GM19238 (cell line): ENCODE data around the gene FOXP1.

Experiments used
- DNase-seq: peaks from one replicate; pipeline ENCODE4 v3.0.0; 2011; ENCODE audit warnings: low spot score; ENCODE audit not compliant: insufficient read length

FOXP1 gene

GRCh38 chr3:71273453-71273852 is 310.1 kb downstream of the FOXP1 start:
- DNase-seq: no peak

DNA sequence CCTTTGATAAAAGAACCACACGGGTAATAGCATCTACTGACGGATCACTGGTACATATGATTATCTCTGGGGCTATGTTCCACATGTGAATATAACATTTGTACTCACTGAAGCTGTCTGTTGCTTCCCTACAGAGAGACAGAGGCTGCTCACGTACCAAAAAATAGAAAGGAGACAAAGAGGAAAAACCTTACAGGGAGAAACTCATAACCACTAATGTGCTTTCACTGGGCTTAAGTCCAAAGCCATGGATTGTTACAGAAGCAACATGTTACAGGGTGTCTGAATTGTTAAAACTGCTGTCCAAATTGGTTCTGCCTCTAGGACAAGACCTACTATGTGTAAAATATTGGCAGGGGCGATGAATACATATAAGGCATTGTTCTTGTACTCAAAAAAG is 311.9 kb downstream of the FOXP1 start:
- DNase-seq: no peak

GRCh38 chr3:71269906-71270305 is 313.6 kb downstream of the FOXP1 start:
- no peak for DNase-seq

- no peak for DNase-seq
Observed at GRCh38 chr3:71268462-71268999, 315.0 kb downstream of the FOXP1 start.

- DNase-seq: no peak
Observed at GRCh38 chr3:71266875-71267274, 316.7 kb downstream of the FOXP1 start.

DNA sequence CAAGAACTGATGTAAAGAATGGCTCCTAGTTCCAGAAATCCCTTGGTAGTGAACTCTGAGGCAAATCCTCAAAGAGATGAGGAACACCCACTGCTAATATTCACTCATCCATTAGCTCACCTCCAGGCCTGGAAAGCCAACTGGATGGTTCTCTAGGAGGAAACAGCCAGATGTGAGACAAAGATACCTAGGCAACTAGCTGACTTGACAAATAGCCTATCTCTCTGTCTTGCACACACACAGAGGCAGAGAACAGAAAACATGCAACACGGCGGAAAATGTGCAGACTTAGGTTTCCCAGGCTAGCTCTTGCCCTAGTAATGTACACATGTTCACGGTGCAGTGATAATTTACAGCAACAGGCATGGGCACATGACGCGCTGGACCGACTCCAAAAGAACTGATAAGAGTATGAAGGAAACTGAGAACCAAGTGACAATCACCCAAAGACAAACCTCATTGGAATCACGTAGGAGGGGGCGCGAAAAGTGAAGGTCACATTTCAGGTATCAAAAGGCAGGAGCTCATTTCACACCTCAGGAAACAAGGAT is 318.1 kb downstream of the FOXP1 start:
- no peak for DNase-seq

DNA sequence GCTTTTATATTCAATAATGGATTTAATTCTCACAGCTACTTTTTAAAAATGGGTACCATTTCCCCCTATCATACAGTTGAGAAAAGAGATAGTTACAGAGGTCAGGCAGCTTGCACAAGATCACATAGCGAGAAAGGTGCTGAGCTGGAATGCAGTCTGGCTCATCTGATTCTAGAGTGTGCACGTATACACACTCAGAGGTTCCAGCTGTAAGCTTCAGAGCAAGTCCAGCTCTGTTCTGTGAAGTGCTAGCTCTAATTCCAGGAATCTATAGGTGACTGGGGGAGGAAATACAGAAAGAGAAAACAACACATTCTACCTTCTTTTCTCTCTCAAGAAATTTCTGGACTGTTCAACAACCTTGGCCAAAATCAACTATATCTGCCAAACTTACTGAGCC is 318.7 kb downstream of the FOXP1 start:
- no peak for DNase-seq

DNA sequence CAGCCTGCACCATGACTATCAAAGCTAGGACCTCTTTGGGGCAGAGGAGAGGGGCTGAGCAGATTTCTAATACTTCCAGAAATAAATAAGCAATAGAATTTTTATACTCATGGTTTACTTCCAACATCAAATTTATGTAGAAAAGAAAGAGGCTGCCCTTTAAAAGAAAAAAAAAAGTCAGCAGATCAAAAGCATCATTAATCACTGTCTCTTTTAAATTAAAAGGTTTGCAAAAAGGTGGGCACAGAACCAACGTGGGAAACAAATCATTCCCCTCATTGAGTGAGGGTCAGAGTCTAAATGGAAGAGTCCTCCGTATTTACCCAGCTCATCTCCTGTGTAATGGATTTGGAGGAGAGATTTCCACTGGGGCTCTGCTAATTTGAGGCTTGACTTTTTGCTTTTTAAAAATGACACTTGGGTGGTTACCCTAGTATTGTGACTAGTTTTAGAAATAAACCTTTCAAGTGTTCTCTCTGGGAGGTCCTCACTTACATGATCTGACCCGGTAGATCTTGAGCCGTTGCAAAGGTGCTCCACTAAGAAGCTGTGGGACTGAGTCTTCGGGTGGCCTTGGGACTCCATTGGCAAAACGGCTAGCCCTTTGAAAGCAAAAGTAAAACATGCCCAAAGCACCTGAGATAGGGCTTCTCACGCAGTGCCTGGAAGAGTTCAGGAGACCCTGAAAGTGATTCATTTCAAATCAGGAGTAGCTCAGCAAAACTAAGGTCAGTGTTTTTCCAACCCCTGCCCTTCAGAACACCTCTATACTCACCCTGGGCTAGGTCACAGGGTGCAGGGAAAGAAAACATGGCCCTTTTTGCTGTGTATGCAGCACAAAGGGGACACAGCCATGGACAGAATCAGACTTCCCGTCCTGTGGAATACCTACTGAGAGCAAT is 320.9 kb downstream of the FOXP1 start:
- DNase-seq: no peak

DNA sequence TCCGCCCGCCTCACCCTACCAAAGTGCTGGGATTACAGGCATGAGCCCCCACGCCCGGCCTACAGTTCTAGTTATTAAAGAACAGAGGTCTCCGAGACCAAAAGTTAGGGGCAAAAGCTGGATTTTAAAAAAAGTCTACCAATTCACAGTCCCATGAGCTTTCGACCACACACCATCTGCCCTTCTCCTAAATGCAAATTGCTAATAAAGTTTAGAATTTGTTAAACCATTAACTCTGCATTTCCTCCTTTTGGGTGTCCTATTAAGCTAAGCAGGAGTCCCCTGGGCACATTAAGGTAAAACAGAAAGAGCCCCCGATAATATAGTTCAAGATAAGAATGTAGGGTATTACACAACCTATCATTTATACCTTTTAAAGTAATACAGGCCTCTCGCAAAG is 322.7 kb downstream of the FOXP1 start:
- no peak for DNase-seq

- DNase-seq: no peak
Observed at GRCh38 chr3:71258526-71258925, 325.0 kb downstream of the FOXP1 start.

GRCh38 chr3:71258116-71258515 is 325.4 kb downstream of the FOXP1 start:
- no peak for DNase-seq

DNA sequence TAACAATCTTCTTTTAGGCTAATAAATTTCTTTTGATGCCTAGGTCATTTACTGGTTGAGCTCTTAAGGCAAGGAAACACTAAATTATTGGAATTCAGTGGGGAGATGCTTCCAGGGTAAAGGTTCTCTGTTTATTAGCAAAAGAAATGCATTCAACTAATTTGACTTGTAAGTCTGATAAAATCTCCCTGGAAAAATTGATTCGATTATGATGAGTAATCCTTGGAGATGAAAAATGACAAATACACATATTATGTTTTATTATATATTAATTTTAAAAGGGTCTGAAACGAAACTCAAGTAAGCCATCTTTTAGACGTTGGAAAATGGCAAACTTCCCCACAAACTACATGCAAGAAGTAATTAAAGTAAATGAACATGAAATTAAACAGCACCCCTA is 328.0 kb downstream of the FOXP1 start:
- DNase-seq: no peak

DNA sequence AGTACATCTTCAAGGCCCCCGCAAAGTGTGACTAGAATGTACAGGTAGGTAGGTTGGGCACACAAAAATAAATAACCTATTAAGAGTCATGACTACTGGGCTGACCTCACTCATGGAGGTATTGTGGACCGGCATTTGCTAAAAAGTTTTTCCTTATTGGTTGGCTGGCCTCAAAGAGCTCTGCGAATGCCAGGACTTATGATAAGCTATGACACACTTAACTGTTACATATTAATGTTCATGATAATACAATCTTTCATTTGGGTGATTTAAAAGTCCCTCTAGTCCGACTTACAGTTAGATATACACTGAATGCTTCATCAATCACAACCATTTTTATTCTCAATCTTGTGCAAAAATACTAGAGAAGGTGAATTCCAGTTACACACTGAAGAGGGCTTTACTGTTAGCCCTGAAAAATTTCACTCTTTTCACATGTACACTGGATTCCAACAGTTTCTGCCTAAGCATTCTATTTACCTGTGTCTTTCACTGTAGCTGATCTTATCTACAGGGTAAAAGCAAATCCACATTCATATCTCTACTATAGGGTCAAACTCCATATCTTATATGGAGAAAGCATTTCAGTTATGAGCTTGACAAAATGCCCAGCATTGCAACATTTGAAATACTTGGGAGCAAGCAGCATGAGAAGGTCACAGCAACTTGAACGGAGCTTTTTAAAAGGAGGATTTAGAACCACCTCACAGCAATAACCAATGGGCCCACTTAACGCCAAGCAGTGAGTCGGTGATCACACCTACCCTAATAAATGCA is 329.1 kb downstream of the FOXP1 start:
- no peak for DNase-seq

DNA sequence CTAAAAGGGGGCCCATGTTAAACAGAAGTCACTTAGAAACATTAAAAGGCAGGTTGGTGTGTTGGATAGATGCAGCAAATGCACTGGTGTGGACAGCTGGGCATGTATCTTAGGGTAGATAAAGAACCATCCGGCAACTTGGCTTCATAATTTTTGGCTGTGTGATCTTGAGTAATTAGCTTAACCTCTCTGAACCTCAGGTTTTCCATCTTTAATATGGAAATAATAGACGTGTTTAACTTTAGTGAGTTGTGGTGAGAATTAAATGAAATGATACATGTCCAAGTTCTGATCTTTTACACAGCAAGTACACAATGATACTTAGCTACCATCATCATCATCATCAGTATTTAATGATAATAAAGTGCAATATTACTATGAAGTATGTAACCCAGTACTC is 330.4 kb downstream of the FOXP1 start:
- no peak for DNase-seq

- DNase-seq: no peak
Observed at GRCh38 chr3:71252466-71252865, 331.1 kb downstream of the FOXP1 start.

DNA sequence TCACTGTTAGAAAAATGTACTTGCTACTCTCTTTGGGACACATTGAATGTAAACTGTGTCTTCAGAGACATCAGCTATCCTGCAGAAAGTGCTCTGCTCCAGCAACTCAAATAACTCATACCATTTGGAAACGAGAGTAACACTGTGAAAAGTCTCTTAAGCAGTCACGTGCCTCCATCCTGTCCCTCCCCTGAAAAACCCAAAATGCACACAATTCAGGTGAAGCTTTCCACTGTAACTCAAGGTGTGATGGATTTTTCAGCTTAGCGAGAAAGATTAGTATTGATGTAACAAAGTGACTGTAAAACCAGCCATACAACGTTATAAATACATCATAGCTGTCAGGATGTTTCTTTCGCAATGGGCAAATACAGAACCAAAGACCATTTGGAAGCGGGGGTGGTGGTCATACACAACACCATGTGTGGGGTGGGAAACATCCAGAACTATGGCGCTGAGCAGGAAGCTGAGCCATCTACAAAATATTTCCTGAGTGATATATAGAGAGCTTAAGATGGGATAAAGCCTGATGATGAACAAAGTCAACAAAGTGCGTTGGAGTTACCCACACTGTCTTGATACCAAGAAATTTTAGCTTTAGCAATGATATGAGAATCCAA is 332.3 kb downstream of the FOXP1 start:
- no peak for DNase-seq

- DNase-seq: no peak
Observed at GRCh38 chr3:71250026-71250425, 333.5 kb downstream of the FOXP1 start.

- DNase-seq: no peak
Observed at GRCh38 chr3:71247958-71248335, 335.6 kb downstream of the FOXP1 start.

DNA sequence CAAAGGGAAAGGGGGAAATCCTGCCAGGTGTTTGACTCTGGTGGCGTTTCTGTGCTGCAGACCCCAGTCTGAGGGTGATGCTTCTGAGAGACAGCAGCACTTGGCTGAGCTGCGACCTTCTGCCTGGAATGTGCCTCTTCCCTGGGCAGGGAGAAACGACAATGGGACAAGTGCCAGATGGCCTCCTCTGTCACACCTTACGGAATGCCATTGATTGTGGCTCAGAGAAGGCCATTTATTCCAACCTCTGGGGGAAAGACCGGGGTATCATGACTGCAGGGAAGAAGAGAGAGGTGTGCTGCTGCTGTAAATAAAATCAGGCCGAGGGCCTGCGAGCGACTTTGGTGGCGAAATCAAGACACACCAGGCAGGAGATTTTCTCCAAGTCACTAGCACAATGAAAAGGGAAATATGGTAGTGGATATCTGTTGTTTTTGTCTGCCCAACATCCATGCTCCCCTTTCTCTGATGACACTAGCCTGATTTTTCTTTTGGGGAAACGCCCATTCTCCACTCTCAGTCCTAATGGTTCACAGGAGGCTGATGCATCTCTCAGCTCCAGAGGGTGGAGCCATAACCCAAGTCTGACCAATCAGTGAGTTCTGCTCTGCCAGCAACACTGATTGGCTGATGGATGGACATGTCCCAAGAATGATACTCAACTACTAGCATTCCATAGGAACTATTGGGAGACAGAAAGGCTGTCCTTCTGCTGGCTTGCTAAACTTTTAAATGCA is 336.1 kb downstream of the FOXP1 start:
- no peak for DNase-seq

DNA sequence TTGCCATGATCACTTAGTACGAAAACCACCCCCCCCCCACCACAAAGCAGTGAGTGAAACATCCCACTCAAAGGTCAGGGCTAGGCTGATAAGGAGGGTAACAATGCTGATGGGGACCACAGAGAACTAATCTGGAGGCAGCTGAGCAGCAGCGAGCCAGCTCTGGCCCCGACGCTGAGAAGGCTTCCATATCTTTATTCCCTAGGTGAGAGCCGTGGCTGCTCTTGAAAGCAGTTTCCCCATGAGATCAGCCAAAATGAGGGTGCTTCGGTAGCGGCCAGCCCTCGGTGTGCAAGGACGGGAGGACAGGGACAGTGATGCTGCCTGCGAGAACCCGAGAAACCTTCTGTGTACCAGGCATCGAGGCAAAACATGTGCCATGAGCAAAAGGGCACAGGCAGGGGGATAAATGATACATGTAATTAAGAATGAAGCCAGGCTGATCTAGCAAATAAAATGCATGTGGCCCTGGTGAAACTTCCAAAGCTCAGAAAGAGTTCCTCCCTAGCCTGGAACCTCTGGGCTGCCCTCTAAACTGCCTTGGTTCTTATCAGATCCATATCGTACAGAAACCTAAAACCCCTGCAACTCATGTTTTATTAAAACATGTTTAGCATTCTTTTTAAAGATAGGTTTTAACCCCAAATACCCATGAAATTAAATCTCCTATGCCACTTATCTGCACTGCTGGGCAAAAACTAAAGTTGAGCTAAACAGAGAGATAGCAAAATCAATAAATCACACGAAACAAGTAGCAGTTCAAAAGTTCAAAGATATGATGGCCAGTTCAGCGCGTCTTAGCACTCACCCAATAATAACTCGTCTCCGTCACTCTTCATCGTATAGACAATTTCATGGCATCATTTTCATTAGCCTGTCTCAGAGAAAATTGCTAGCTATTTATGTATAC is 337.3 kb downstream of the FOXP1 start:
- no peak for DNase-seq
